LNCAP (cell line): ENCODE data around the gene PABPC3.

Experiments
- CTCF ChIP-seq: fragments of 450-650 bp; IDR thresholded peaks from 2 replicates; pipeline ENCODE4 v1.5.1; 2017; ENCODE audit warnings: mild to moderate bottlenecking

PABPC3 gene

GRCh38 chr13:25132751-25133390 lies 36.9 kb downstream of the PABPC3 start:
- TF ChIP-seq CTCF, result no peak

- TF ChIP-seq CTCF, result no peak
These were observed 40.0 kb downstream of the PABPC3 start for GRCh38 chr13:25135896-25136295.

- no peak for TF ChIP-seq CTCF
These were observed 41.2 kb downstream of the PABPC3 start for GRCh38 chr13:25136880-25137787.

GRCh38 chr13:25137788-25138115 lies 41.8 kb downstream of the PABPC3 start:
- TF ChIP-seq CTCF, result no peak

GRCh38 chr13:25141042-25141441 lies 45.1 kb downstream of the PABPC3 start:
- TF ChIP-seq CTCF, result no peak

GRCh38 chr13:25143706-25144105 lies 47.8 kb downstream of the PABPC3 start:
- no peak for TF ChIP-seq CTCF

GRCh38 chr13:25147638-25148401 lies 51.9 kb downstream of the PABPC3 start:
- TF ChIP-seq CTCF, result no peak
